ENCODE data around the gene ZNF678. TPM values are rescaled to one million over a fixed set of nuclear protein-coding genes. Genes with fewer than 3 reads are reported as not detected.
"Not testable (repeated sequence)": the region's sequence is repeated elsewhere in the genome, so short reads cannot be mapped to it uniquely, and the experiment has no call there.

The ZNF678 gene
- total and polyA plus RNA-seq, 7 donors, result 1.2 to 5.0 (median 3.0) TPM

DNA sequence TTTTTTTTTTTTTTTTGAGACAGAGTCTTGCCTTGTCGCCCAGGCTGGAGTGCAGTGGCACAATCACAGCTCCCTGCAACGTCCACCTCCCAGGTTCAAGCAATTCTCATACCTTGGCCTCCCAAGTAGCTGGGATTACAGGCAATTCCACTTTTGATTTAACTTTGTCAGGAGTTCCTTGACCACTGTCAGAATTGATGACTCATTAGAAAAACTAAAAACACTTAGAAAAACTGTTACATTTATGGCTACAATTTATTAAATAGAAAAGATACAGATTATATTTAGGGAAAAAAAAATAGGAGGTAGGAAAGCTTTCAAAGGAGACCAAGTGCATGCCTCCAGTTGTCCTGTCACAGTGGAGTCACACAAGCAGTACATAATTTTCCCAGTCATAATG lies 20.0 kb downstream of the ZNF678 start:
- ATAC-seq, result no peak
- 95 to 98% (median 96%) methylated on average over 2 of the region's 2 CpGs for WGBS, 3 donors
- DNase-seq, result no peak
- peaks cover 10% of the 10 kb centered on the region for H3K9me3 ChIP-seq
- TF ChIP-seq CTCF (IDR thresholded peaks at IDR 0.05), result no peak
- H3K27me3 ChIP-seq (ENCODE audit: insufficient read depth in 3 of 3, low read length in 2 of 3), result no peaks in the 10 kb centered on the region
- no peaks in the 10 kb centered on the region for H3K4me1 ChIP-seq
- peaks cover 0 to 3% of the 10 kb centered on the region in 2 donors for H3K36me3 ChIP-seq (ENCODE audit: insufficient read depth in 1 of 2, low read depth in 1 of 2)
- no peak overlapping the region for H3K27ac ChIP-seq
- H3K4me3 ChIP-seq, result no peak overlapping the region
- intact Hi-C loops (cut with DNase I), result no loop called here

- Histone ChIP-seq H3K36me3 (ENCODE audit: insufficient read depth in 1 of 2, low read depth in 1 of 2) (peaks cover 0 to 3% of the 10 kb centered on the region in 2 donors), H3K4me1 (no peaks in the 10 kb centered on the region), H3K27ac (no peak overlapping the region), H3K9me3 (peaks cover 19% of the 10 kb centered on the region), H3K4me3 (no peak overlapping the region), H3K27me3 (ENCODE audit: insufficient read depth in 3 of 3, low read length in 2 of 3) (no peaks in the 10 kb centered on the region)
- TF ChIP-seq CTCF (IDR thresholded peaks at IDR 0.05), result no peak
- intact Hi-C loops (cut with DNase I), result no loop called here
- ATAC-seq, result no peak
- no peak for DNase-seq
Measured at GRCh38 chr1:227586733-227587132, 23.4 kb downstream of the ZNF678 start.

DNA sequence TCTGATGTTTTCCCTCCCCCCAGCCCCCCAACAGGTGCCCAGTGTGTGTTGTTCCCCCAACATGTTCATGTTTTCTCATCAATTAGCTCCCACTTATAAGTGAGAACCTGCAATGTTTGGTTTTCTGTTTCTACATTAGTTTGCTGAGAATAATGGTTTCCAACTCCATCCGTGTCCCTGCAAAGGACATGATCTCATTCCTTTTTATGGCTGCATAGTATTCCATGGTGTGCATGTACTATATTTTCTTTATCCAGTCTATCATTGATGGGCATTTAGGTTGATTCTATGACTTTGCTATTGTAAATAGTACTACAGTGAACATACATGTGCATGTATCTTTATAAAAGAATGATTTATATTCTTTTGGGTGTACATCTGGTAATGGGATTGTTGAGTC lies 24.6 kb downstream of the ZNF678 start:
- Histone ChIP-seq H3K9me3 (peaks cover 19% of the 10 kb centered on the region), H3K4me1 (no peaks in the 10 kb centered on the region), H3K36me3 (ENCODE audit: insufficient read depth in 1 of 2, low read depth in 1 of 2) (peaks cover 0 to 3% of the 10 kb centered on the region in 2 donors), H3K27ac (no peak overlapping the region), H3K27me3 (ENCODE audit: insufficient read depth in 3 of 3, low read length in 2 of 3) (no peaks in the 10 kb centered on the region), H3K4me3 (no peak overlapping the region)
- 89 to 100% (median 93%) methylated on average over 1 of the region's 1 CpG for WGBS, 3 donors
- DNase-seq (no peak), ATAC-seq (no peak)
- intact Hi-C loops (cut with DNase I), result no loop called here
- no peak for TF ChIP-seq CTCF (IDR thresholded peaks at IDR 0.05)

DNA sequence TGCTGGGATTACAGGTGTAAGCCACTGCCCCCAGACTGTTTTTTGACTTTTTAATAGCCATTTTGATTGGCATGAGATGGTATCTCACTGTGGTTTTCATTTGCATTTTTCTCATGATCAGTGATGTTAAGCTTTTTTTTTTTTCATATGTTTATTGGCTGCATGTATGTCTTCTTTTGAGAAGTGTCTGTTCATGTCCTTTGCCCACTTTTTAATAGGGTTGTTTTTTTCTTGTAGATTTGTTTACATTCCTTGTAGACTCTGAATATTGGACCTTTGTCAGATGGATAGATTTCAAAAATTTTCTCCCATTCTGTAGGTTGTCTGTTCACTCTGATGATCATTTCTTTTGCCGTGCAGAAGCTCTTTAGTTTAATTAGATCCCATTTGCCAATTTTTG lies 25.4 kb downstream of the ZNF678 start:
- H3K4me1 ChIP-seq; H3K27ac ChIP-seq; H3K27me3 ChIP-seq (ENCODE audit: insufficient read depth in 3 of 3, low read length in 2 of 3); DNase-seq; H3K36me3 ChIP-seq (ENCODE audit: insufficient read depth in 1 of 2, low read depth in 1 of 2); ATAC-seq; intact Hi-C loops (cut with DNase I); H3K4me3 ChIP-seq: not testable (repeated sequence)
- H3K9me3 ChIP-seq, result peaks cover 19% of the 10 kb centered on the region
- 96 to 100% (median 98%) methylated on average over 1 of the region's 1 CpG for WGBS, 3 donors

- H3K27me3 ChIP-seq (ENCODE audit: insufficient read depth in 3 of 3, low read length in 2 of 3); intact Hi-C loops (cut with DNase I); H3K4me1 ChIP-seq; H3K36me3 ChIP-seq (ENCODE audit: insufficient read depth in 1 of 2, low read depth in 1 of 2); ATAC-seq; H3K4me3 ChIP-seq; H3K27ac ChIP-seq; DNase-seq: not testable (repeated sequence)
- WGBS, 3 donors, result 95 to 98% (median 98%) methylated on average over 4 of the region's 4 CpGs
- H3K9me3 ChIP-seq, result peaks cover 19% of the 10 kb centered on the region
Measured at GRCh38 chr1:227589777-227590176, 26.4 kb downstream of the ZNF678 start.

DNA sequence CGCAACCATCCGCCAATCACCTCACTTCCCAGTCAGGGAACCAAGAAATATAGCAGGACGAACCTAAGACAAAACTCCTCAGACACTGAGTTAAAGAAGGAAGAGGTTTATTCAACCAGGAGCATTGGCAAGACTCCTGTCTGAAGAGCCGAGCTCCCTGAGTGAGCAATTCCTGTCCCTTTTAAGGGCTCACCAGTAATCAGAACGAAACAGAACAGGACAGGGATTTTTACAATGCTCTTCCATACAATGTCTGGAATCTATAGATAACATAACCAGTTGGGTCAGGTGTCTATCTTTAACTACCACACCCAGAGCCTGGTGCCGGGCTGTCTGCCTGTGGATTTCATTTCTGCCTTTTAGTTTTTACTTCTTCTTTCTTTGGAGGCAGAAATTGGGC lies 32.9 kb downstream of the ZNF678 start:
- H3K9me3 ChIP-seq; intact Hi-C loops (cut with DNase I): not testable (repeated sequence)
- 95 to 98% (median 97%) methylated on average over 6 of the region's 6 CpGs for WGBS, 3 donors

More for the DNA sequence above, 32.9 kb downstream of the ZNF678 start:
- H3K27me3 ChIP-seq (ENCODE audit: insufficient read depth in 3 of 3, low read length in 2 of 3); H3K4me3 ChIP-seq; H3K27ac ChIP-seq; H3K4me1 ChIP-seq; ATAC-seq; DNase-seq; H3K36me3 ChIP-seq (ENCODE audit: insufficient read depth in 1 of 2, low read depth in 1 of 2): not testable (repeated sequence)
